BE2C (cell line): ENCODE results near the gene TTLL3.

Source experiments
- DNase-seq: peaks from one replicate; pipeline ENCODE4 v3.0.0-alpha.2; 2020
- H3K27me3 ChIP-seq: fragments of 250-450 bp; sonication (Bioruptor Pico); 2 replicates; pipeline ENCODE4 v1.5.1; 2020; ENCODE audit warnings: mild to moderate bottlenecking
- H3K36me3 ChIP-seq: fragments of 250-450 bp; sonication (Bioruptor Pico); 2 replicates; pipeline ENCODE4 v1.5.1; 2020; ENCODE audit warnings: mild to moderate bottlenecking
- H3K4me1 ChIP-seq: fragments of 250-450 bp; sonication (Bioruptor Pico); 2 replicates; pipeline ENCODE4 v1.5.1; 2020
- H3K4me3 ChIP-seq: 2 replicates; pipeline ENCODE4 v1.5.1; 2011; ENCODE audit warnings: low read depth, low read length
- H3K9me3 ChIP-seq: fragments of 250-450 bp; sonication (Bioruptor Pico); 2 replicates; pipeline ENCODE4 v1.5.1; 2020
- CTCF ChIP-seq: IDR thresholded peaks from 2 replicates; pipeline ENCODE4 v1.5.1; 2012; ENCODE audit warnings: mild to moderate bottlenecking, low read depth, low read length

Gene TTLL3

GRCh38 chr3:9776896-9777693, 33.0 kb upstream of the TTLL3 start:
- Histone ChIP-seq H3K4me1 (no peaks in the 10 kb centered on the region), H3K9me3 (no peaks in the 10 kb centered on the region), H3K4me3 (no peak overlapping the region), H3K36me3 (no peaks in the 10 kb centered on the region), H3K27me3 (no peaks in the 10 kb centered on the region)
- no peak for DNase-seq
- no peak for TF ChIP-seq CTCF

- Histone ChIP-seq H3K36me3 (no peaks in the 10 kb centered on the region), H3K4me1 (no peaks in the 10 kb centered on the region), H3K9me3 (no peaks in the 10 kb centered on the region), H3K27me3 (no peaks in the 10 kb centered on the region), H3K4me3 (no peak overlapping the region)
- no peak for TF ChIP-seq CTCF
- no peak for DNase-seq
These were observed 32.4 kb upstream of the TTLL3 start for GRCh38 chr3:9777694-9778021.

GRCh38 chr3:9778143-9779074, 31.7 kb upstream of the TTLL3 start:
- Histone ChIP-seq H3K4me1 (no peaks in the 10 kb centered on the region), H3K36me3 (no peaks in the 10 kb centered on the region), H3K4me3 (no peak overlapping the region), H3K9me3 (no peaks in the 10 kb centered on the region), H3K27me3 (no peaks in the 10 kb centered on the region)
- no peak for DNase-seq
- no peak for TF ChIP-seq CTCF

GRCh38 chr3:9779075-9779593, 30.9 kb upstream of the TTLL3 start:
- no peaks in the 10 kb centered on the region for H3K9me3 ChIP-seq
- no peaks in the 10 kb centered on the region for H3K4me1 ChIP-seq
- H3K27me3 ChIP-seq, result no peaks in the 10 kb centered on the region
- no peak overlapping the region for H3K4me3 ChIP-seq
- TF ChIP-seq CTCF, result no peak
- H3K36me3 ChIP-seq, result no peaks in the 10 kb centered on the region
- DNase-seq, result no peak

- Histone ChIP-seq H3K4me1 (no peaks in the 10 kb centered on the region), H3K27me3 (no peaks in the 10 kb centered on the region), H3K36me3 (no peaks in the 10 kb centered on the region), H3K4me3 (no peak overlapping the region), H3K9me3 (no peaks in the 10 kb centered on the region)
- DNase-seq, result no peak
- TF ChIP-seq CTCF, result no peak
These were observed 30.2 kb upstream of the TTLL3 start for GRCh38 chr3:9779721-9780457.
